NK-92 (cell line): Measurements from ENCODE around the gene GRID2.

Experiments used
- DNase-seq: peaks from one replicate; lab custom pipeline; 2025; ENCODE audit not compliant: unreplicated experiment; lab: John Stamatoyannopoulos, UW

The GRID2 gene

DNA sequence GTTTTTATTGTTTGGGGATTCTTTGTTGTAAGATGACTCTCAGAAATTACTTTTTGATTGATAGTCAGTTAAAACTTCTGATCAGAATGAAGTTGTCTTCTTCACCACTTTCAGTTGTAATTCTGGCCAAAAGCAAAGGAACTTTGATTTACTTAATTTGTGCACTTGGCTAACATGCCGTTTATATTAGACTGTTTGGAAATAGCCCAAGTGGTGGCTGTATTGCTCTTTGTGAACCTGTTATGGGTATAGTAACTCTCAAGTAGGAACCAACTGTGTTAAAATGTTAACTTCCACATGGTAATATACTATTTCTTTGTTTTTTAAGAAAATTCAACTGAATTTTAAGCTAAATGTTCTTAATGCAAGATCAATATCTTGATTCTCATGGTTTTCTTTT is 581.9 kb downstream of the GRID2 start:
- DNase-seq, result no peak

DNA sequence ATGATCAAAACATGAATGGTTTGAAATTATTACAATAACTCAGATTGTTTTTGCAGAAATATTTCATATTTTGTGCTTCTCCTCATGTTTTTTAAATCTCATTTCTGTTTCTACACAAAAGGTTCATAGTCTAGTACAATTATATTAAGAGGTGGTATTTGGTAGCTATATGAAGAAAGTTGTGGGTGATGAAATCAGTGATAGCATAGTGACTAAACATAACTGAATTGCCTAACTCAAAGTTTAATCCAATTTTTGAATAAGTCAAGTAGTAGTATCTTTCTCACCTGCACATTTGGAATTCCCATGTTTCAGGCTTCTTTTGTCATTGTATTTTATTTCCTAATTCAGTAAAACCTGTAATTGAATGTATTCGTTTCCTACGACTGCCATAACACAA is 648.7 kb downstream of the GRID2 start:
- no peak for DNase-seq

DNA sequence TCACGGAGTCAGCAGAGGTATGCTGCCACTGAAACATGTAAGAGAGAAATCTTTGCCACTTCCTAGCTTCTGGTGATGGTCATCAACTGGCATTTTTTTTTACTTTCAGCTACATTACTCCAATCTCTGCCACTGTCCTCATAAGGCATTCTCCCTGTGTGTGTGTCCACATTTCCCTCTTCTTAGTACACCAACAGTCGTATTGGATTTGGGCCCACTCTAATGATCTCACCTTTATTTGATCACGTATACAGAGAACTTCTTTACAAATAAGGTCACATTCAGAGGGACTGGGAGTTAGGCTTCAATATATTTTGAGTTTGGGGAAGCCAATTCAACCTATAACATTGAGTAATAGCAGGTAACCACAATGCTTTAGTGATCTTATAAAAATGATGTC is 649.1 kb downstream of the GRID2 start:
- no peak for DNase-seq

DNA sequence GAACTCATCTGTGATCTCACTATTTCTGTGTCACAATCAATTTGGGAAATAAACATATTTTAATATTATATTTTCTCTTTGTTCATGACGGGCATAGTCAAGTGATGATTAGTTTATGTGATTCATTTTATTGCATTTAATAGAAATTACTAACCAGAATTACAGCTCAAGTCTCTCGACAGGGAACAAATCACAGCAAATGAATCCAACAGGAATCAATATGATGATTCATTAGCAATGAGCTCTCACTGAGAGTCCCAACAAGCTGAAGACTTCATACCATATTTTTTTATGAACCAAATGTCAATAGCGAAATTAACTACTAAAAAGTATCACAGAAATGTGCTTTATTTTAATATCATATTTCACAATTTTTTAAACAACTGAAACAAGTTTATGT is 649.7 kb downstream of the GRID2 start:
- no peak for DNase-seq

DNA sequence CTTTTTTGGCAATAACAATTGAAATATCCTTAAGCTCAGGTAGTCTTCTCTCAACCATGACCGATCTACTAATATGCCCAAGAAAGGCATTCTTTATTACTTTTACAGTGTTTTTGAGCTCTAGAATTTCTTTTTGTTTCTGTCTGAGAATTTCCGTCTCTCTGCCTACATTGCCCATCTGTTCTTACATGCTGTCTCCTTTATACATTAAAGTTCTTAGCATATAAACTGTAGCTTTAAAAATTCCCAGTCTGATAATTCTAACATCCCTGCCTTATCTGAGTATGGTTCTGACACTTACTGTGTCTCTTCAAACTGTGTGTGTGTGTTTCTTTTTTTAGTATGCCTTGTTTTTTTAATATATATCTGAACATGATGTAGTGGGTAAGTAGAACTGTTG is 658.1 kb downstream of the GRID2 start:
- no peak for DNase-seq

DNA sequence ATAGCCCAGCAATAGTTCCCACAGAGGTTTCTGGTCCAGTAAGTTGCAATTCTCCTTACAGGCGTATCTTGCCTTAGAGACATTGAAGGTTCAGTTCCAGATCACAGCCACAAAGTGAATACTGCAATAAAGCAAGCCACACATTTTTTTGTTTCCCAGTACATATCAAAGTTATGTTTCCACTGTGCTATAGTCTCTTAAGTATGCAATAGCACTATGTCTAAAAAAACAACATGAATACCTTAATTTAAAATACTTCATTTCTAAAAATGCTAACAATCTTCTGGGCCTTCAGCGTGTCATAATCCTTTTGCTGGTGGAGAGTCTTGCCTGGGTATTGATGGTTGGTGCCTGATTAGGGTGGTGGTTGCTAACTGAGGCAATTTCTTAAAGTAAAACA is 659.1 kb downstream of the GRID2 start:
- DNase-seq, result no peak

DNA sequence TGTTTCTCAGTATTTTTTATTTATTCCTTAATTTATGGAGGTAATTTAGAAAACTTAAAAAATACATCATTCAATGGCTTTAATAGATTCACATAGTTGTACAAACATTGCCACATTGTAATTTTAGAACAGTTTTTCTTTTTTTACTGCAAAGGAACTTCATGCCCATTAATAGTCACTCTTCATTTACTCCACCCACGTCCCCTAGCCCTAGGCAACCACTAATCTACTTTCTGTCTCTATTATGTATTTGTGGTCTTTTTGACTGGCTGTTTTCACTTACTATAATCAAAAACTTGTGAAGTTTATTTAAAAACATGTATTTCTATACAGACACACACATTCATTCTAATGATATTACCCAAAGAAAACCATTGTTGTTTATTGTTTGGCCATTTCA is 664.8 kb downstream of the GRID2 start:
- DNase-seq, result no peak

DNA sequence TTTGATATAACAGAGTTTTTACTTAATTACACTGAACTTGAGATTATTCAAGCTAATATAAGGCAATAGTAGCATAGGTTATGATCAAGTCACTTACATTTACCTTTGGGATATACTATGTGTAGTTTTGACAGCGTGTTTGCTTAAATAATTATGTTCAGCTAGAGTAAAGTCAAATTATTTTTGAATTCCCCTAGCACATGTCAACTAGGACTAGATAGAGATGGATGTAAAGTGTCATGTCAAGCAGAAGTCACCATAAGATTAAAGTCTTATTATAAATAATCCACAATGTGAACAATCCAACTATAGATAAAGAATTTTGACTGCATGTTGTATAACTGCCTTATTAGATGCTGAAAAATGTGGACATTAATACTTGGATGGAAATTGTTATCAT is 665.2 kb downstream of the GRID2 start:
- DNase-seq, result no peak

DNA sequence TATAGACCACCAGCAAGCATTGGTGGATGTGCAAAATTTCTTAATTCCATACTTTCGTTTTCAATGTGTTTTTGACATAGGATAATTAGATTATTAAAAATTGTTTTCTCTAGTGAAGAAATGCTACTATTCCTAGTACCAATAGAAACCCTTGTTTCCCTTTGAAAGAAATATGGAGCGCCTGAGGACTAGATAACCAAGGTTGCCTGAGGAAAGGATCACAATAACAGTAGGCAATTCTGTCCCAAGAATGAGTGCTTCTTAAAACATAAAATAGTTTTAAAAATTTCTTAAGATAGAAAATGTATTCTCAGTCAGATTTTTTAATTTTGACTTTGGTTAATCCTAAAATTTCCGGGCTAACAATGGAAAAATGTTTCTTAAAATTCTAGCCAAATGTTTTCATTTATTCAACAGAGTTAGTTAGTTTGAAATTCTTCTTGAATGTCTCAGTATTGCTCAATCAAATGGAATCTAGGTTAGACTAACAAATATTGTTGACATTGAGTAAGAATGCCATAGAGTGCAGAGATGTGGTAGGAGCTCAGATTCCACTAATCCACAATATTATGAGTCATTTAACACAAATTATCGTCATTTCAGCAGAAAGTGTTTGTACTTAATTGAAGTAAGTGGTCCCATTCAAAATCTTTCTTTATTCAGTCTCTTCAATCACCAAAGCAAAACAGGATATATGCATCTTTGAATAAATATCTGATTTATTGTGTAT is 666.0 kb downstream of the GRID2 start:
- DNase-seq, result no peak

DNA sequence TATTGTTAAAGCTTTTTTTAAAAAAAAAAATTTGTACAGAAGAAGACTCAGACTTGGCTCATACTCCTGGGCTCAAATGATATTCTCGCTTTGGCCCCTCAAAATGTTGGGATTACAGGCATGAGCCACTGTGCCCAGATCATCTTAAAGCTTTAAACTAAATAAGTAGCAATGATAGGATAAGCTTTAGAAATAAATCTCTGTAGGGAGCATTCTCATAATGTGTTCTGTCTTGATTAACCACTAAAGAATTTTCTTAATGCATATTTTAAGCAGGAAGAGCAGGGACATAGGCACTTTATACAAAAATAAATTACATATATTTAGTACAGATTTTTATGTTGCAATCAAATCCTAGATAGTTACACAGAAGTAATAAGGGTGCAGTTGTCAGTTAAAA is 667.2 kb downstream of the GRID2 start:
- no peak for DNase-seq

DNA sequence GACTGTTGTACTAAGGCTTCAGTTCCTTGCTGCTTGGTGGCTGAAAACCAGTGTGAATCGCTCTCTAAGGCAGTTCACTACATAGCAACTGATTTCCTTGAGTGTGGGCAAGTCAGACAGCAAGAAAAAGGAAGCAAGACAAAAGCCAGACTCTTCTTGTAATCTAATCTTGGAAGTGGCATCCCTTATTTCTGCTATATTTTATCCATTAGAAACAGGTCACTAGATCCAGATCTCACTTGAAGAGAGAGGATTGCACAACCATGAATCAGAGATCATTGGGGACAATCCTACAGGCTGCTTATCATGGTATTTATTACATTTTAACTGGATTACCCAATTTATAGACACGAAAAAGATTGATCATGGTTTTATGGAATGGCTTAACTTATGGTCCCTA is 684.5 kb downstream of the GRID2 start:
- DNase-seq, result no peak

DNA sequence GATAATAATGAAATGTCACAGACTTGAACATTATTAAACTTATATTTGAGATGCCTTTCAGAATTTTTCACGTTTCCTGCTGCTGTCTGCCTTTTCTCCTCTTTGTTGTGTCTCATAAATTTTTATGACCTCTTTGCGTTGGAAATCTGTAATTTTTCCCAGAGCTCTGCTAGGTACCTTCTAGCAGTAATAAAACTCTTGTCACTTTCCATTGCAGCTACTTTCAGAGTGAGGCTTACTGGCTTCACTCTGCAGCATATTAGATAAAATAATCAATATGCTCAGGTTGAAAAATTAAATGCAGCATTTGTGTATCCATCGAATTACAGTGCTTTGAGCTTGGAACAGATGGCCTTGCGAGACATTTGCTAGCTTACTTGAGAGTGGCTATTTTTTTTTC is 689.0 kb downstream of the GRID2 start:
- no peak for DNase-seq

DNA sequence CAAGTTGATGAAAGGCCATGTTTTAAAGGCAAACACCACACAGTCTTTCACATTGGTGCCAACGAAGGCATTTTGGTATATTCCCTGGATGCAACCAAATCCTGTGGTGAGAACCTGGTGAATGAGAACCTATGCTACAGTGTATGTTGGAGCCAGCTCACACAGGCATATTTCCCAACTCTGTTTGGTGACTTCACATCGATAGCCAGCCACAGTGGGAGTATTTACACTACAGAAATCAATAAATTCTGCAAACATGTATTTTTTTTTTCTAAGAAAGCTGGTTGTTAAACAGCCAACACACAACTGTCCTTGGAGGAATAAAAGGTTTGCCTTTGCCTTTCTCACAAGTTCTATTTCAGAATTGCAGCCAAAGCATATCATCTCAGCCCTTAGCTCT is 691.0 kb downstream of the GRID2 start:
- no peak for DNase-seq

DNA sequence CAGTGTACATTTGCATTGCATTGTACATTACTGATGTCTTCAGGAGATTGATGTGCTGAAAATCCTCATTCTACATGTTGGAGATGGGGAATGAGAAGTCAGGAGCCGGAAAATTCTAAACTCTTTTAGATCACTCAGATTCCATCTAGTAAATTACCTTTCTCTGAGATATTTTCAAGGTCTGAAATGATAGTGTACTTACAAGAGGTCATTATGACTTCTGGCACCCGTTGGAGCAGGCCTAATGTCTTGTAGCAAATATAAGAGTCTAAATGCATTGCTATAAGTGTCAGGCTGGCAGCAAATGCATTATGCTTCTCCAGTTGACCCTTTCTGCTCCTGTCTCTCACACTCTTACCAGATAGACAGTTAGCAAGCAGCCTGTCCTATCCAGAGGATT is 692.8 kb downstream of the GRID2 start:
- DNase-seq, result no peak

DNA sequence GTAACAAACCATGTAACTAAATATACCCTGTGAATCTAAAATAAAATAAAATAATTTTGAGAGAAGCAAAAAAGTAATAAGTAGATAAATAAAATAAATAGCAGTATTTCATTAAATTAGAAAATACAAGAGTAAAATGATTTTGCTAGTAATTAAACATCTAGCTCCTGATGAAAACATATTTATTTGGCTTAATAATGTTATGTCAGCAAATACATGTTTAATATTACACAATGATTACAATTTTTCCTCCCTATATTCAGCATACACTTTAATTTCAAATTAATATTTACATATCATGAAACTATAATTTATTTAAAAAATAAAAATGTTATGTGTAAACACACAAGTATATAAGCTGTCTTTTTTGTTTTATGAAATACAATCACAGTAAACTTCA is 697.1 kb downstream of the GRID2 start:
- DNase-seq, result no peak

DNA sequence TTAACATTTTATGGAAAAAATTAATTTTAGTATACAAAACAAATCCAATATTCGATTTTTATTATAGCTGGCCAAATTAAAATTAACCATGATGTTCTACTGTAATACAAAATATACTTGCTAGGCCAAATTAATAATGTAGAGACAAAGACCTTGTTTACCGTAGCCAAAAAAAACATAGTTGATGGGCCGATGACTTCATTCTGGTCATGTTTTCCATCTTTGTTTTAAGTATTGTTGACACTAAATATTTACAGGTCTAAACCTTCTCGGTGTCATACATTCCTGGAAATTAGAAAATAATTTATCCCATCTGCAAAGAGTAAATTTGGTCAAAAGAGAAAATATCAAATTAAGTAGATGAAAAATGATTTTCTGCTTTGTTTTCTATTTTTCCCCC is 698.5 kb downstream of the GRID2 start:
- no peak for DNase-seq

DNA sequence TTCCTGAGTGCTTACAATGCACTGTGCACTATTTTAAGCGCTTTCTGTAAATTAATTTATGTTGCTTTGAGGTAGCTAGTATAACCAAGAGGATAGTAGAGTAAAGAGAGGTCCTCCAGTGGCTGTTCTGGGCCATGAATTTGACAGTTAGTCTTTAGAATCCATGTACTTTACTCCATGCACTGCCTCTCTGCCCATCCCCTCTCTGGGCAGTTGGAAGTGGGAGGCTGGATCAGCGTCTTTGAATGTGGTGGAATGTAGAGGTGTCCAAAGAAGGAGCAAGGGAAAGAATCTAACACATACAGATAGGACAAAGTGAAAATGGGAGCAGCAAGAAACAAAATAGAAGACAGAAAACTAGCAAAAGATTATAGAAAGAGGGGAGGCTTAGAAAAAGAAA is 712.6 kb downstream of the GRID2 start:
- no peak for DNase-seq

DNA sequence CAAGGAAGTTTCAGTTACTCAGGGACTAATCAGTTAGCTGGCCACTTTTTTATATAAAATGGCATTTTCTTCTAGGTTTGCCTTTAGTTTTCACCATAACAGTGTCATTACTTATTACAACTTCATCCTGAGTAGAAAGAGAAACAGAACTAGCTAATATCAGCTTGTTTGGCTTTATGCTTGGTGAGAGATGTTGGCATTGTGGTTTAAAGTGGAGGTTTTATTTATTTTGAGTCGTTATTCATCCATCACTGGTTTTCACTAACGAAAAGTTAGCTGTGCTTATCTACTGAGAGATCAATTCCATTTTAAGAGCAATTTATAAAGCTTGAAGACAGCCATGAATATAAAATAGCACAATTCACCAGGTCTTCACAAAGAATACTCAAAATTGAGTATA is 714.5 kb downstream of the GRID2 start:
- DNase-seq, result no peak

DNA sequence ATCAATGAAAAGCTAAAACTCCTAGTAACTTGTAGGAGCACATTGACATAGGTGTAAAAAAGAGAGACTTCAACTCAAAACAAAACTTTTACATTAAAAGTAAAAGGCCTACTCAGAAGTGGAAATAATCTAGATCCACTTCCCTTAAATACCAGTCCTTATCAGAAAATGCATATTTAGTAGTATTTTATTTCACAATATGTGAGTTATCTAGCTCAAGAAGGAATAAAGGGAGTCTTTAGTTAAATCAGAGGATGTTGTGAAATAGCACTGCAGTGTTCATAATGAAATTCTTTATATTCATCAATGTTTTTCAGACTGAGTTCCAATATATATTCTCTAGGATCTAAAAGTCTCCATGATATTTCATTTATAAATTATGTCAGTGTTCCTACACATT is 715.0 kb downstream of the GRID2 start:
- no peak for DNase-seq

DNA sequence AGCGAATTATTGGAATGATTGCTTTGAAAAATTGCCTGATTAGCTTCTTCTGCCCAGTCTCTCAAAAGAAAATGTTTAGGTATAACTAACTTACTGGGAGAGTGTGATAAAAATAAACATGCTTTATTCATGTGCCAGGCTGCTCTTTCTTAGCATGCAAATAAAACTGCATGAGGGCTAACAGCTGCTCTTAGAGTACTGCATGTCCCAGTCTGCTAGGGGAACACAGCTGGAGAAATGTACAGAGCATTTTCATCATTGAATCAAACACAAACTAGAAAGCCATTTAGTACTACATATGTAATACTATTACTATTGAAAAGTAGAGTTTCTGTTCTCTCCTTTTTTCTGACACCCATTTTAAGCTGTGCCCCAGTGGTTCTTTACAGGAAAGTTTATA is 726.0 kb downstream of the GRID2 start:
- no peak for DNase-seq

DNA sequence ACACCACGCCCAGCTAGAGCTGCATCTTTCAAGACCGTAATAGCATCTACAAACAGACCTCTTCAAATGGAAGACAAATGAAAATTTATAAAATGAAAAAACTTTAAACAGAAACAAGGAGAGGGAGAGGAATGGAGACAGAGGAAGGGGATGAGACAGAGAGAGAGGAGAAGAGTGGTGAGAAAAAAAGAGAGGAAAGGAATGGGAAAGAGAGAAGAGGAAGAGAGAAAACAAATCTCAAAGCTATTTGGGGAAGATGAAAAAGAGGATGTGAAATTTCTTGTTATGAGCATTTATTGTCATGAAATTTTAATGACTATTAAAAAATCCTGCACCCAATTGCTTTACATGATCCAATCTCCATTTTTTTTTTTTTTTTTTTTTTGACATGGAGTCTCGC is 726.9 kb downstream of the GRID2 start:
- no peak for DNase-seq

DNA sequence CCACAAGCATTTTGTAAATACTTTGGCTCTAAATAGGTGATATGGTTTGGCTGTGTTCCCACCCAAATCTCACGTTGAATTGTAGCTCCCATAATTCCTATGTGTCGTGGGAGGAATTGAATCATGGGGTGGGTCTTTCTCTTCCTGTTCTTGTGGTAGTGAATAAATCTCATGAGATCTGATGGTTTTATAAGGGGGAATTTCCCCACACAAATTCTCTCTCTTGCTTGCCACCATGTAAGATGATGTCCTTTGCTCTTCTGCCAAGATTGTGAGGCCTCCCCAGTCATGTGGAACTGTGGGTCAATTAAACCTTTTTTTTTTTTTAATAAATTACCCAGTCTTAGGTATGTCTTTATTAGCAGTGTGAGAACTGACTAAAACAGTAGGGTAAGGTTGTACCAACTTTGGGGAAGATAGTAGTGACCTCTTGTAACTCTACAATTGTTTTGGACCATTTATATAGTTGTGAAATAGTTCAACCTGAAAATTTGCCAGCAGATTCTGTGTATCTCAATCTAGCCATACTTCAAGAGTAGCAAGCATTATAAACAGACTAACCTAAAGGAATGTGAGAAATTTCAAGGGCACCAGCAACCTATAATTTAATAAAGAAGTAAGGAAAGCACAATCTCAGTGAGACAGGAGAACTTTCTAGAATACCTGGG is 727.8 kb downstream of the GRID2 start:
- no peak for DNase-seq

DNA sequence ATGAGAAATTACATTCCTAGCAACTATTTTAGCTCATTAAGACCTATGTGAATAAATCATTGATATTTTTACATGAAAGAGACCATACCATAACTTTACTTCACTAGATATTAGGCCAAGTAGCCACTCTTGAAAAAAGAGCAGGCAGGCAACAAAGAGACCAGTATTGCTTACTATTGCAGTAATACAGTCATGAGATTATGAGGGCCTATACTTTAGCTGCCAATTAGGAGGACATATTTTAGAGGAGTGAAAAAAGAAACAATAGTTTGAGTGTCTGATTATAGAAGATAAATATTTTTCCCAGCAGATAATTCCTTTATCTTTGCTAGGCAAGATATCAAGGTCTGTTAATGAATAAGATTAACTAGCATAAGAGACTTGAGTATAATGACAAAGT is 739.0 kb downstream of the GRID2 start:
- DNase-seq, result no peak
